ENCODE measurements around the gene SORL1-AS1.

DNA sequence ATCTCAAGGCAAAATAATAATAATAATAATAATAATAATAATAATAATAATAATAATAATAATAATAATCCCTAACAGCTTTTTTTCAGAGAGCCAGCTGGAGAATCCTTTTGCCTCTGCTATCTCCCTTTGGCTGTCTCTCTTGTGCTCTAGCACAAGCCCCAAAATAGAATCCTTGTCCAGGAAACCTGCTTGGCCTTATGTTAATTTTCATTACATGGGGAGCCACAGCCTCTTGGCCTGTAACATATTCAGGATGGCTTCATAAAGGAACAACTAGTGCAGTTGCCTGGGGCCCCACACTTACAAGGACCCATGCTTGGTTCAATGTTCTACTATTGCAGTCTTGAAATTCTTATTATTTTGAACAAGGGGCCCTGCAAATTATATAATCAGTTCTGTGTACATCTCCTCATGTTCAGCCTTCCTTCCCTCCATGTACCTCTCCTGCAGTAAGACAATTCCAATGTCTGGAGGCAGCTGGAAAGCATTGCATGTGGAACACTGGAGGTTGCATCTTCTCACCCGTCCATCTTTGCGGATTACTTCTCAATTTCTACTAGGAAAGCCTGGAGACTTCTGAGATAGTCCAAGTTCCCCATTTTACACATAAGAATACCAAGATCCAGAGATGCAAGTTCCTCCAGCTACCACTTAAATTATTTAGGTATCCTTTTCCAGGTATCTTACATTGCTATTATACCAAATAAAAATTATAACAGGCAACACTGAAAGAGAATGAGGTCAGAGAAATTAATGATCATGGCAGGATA is 38.4 kb downstream of the SORL1-AS1 start:
- TF ChIP-seq, protein P1, sequence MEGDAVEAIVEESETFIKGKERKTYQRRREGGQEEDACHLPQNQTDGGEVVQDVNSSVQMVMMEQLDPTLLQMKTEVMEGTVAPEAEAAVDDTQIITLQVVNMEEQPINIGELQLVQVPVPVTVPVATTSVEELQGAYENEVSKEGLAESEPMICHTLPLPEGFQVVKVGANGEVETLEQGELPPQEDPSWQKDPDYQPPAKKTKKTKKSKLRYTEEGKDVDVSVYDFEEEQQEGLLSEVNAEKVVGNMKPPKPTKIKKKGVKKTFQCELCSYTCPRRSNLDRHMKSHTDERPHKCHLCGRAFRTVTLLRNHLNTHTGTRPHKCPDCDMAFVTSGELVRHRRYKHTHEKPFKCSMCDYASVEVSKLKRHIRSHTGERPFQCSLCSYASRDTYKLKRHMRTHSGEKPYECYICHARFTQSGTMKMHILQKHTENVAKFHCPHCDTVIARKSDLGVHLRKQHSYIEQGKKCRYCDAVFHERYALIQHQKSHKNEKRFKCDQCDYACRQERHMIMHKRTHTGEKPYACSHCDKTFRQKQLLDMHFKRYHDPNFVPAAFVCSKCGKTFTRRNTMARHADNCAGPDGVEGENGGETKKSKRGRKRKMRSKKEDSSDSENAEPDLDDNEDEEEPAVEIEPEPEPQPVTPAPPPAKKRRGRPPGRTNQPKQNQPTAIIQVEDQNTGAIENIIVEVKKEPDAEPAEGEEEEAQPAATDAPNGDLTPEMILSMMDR (IDR thresholded peaks at IDR 0.05), result no peak
- no peak for TF ChIP-seq POLR2A (IDR thresholded peaks at IDR 0.05)

All from uterus (tissue), 2 donors.